ENCODE data around the gene SLC28A1.
"Not testable (repeated sequence)": the region's sequence is repeated elsewhere in the genome, so short reads cannot be mapped to it uniquely, and the experiment has no call there.

SLC28A1 gene

GRCh38 chr15:84869510-84869909 lies 15.0 kb upstream of the SLC28A1 start:
- no peak overlapping the region for H3K4me3 ChIP-seq (replicated peaks; ENCODE audit: low read depth, low read length)
- DNase-seq (ENCODE audit: low read depth): no peak
- TF ChIP-seq CTCF (IDR thresholded peaks at IDR 0.05; ENCODE audit: low read length, missing control alignments): no peak

- TF ChIP-seq CTCF (IDR thresholded peaks at IDR 0.05; ENCODE audit: low read length, missing control alignments): no peak
- no peak for DNase-seq (ENCODE audit: low read depth)
Measured at GRCh38 chr15:84871428-84871985, 13.0 kb upstream of the SLC28A1 start.

GRCh38 chr15:84872009-84872910 lies 12.2 kb upstream of the SLC28A1 start:
- no peak for DNase-seq (ENCODE audit: low read depth)
- no peak overlapping the region for H3K4me3 ChIP-seq (replicated peaks; ENCODE audit: low read depth, low read length)
- TF ChIP-seq CTCF (IDR thresholded peaks at IDR 0.05; ENCODE audit: low read length, missing control alignments): no peak

More at GRCh38 chr15:84871428-84871985, 13.0 kb upstream of the SLC28A1 start:
- H3K4me3 ChIP-seq (replicated peaks; ENCODE audit: low read depth, low read length): no peak overlapping the region

- no peak for TF ChIP-seq CTCF (IDR thresholded peaks at IDR 0.05; ENCODE audit: low read length, missing control alignments)
- H3K4me3 ChIP-seq (replicated peaks; ENCODE audit: low read depth, low read length): no peak overlapping the region
- DNase-seq (ENCODE audit: low read depth): no peak
Measured at GRCh38 chr15:84873997-84874396, 10.5 kb upstream of the SLC28A1 start.

- H3K4me3 ChIP-seq (replicated peaks; ENCODE audit: low read depth, low read length): no peak overlapping the region
- no peak for DNase-seq (ENCODE audit: low read depth)
- no peak for TF ChIP-seq CTCF (IDR thresholded peaks at IDR 0.05; ENCODE audit: low read length, missing control alignments)
Measured at GRCh38 chr15:84874981-84875699, 9.3 kb upstream of the SLC28A1 start.

GRCh38 chr15:84876269-84876668 lies 8.2 kb upstream of the SLC28A1 start:
- H3K4me3 ChIP-seq (replicated peaks; ENCODE audit: low read depth, low read length): no peak overlapping the region
- no peak for DNase-seq (ENCODE audit: low read depth)
- no peak for TF ChIP-seq CTCF (IDR thresholded peaks at IDR 0.05; ENCODE audit: low read length, missing control alignments)

- not testable (repeated sequence) for H3K4me3 ChIP-seq (replicated peaks; ENCODE audit: low read depth, low read length); DNase-seq (ENCODE audit: low read depth)
Measured at GRCh38 chr15:84877701-84878100, 6.8 kb upstream of the SLC28A1 start.

Measured in fibroblast of pulmonary artery (primary cell).